H9 (cell line): ENCODE data around the gene CETP. TPM values are rescaled to one million over a fixed set of nuclear protein-coding genes. Genes with fewer than 3 reads are reported as not detected.
A peak's percentile ranks its signal among the peaks of the same experiment; 100 is the strongest.

Source experiments
- DNase-seq: peaks from one replicate; pipeline ENCODE4 v3.0.0-alpha.2; 2017
- H2AFZ ChIP-seq: one replicate; pipeline ENCODE4 v1.6.1; 2013; ENCODE audit warnings: mild to moderate bottlenecking, low read length, control low read depth, moderate library complexity
- H2AK5ac ChIP-seq: 2 replicates; pipeline ENCODE4 v1.6.1; 2013; ENCODE audit warnings: low read length, control low read depth, mixed read lengths; ENCODE audit not compliant: insufficient read length
- H2BK120ac ChIP-seq: one replicate; pipeline ENCODE4 v1.6.1; 2013; ENCODE audit warnings: low read depth, mild to moderate bottlenecking, low read length, control low read depth, inconsistent platforms; ENCODE audit not compliant: poor library complexity, severe bottlenecking
- H2BK12ac ChIP-seq: 2 replicates; pipeline ENCODE4 v1.6.1; 2013; ENCODE audit warnings: low read length, control low read depth, mixed read lengths, low read depth; ENCODE audit not compliant: insufficient read length
- H2BK15ac ChIP-seq: 2 replicates; pipeline ENCODE4 v1.6.1; 2013; ENCODE audit warnings: low read depth, low read length, control low read depth
- H2BK20ac ChIP-seq: one replicate; pipeline ENCODE4 v1.6.1; 2013; ENCODE audit warnings: low read depth, mild to moderate bottlenecking, low read length, control low read depth, inconsistent platforms; ENCODE audit not compliant: poor library complexity, severe bottlenecking
- H2BK5ac ChIP-seq: 2 replicates; pipeline ENCODE4 v1.6.1; 2013; ENCODE audit warnings: low read length, control low read depth, mixed read lengths; ENCODE audit not compliant: insufficient read length
- H3K14ac ChIP-seq: 2 replicates; pipeline ENCODE4 v1.6.1; 2013; ENCODE audit warnings: low read length, control low read depth; ENCODE audit not compliant: insufficient read depth
- H3K18ac ChIP-seq: 2 replicates; pipeline ENCODE4 v1.6.1; 2013; ENCODE audit warnings: low read depth, mild to moderate bottlenecking, mixed read lengths, low read length, control low read depth; ENCODE audit not compliant: insufficient read length
- H3K23ac ChIP-seq: 2 replicates; pipeline ENCODE4 v1.6.1; 2013; ENCODE audit warnings: low read length, control low read depth, mixed read lengths, low read depth; ENCODE audit not compliant: insufficient read length
- H3K23me2 ChIP-seq: 2 replicates; pipeline ENCODE4 v1.6.1; 2013; ENCODE audit warnings: low read depth, mild to moderate bottlenecking, mixed read lengths, low read length, control low read depth; ENCODE audit not compliant: insufficient read length, poor library complexity, severe bottlenecking
- H3K27ac ChIP-seq: 2 replicates; pipeline ENCODE4 v1.5.1; 2013; ENCODE audit warnings: low read length, control low read depth, mixed read lengths, low read depth; ENCODE audit not compliant: insufficient read length
- H3K27me3 ChIP-seq: 2 replicates; pipeline ENCODE4 v1.6.1; 2013; ENCODE audit warnings: low read length, control low read depth, inconsistent platforms; ENCODE audit not compliant: insufficient read depth
- H3K4ac ChIP-seq: 2 replicates; pipeline ENCODE4 v1.6.1; 2013; ENCODE audit warnings: low read depth, mild to moderate bottlenecking, control low read depth, inconsistent platforms, low read length, moderate library complexity
- H3K4me1 ChIP-seq: 2 replicates; pipeline ENCODE4 v1.6.1; 2013; ENCODE audit warnings: low read length, control low read depth, inconsistent platforms; ENCODE audit not compliant: insufficient read depth
- H3K4me2 ChIP-seq: 2 replicates; pipeline ENCODE4 v1.6.1; 2013; ENCODE audit warnings: low read length, control low read depth, mixed read lengths; ENCODE audit not compliant: insufficient read length, insufficient read depth
- H3K56ac ChIP-seq: 2 replicates; pipeline ENCODE4 v1.6.1; 2013; ENCODE audit warnings: low read depth, mild to moderate bottlenecking, mixed read lengths, low read length, control low read depth; ENCODE audit not compliant: insufficient read length
- H3K79me1 ChIP-seq: 2 replicates; pipeline ENCODE4 v1.6.1; 2013; ENCODE audit warnings: low read depth, mild to moderate bottlenecking, moderate library complexity, low read length, control low read depth, inconsistent platforms; ENCODE audit not compliant: insufficient read depth, poor library complexity, severe bottlenecking
- H3K79me2 ChIP-seq: 2 replicates; pipeline ENCODE4 v1.6.1; 2013; ENCODE audit warnings: low read length, control low read depth, inconsistent platforms; ENCODE audit not compliant: insufficient read depth
- H3K9ac ChIP-seq: 2 replicates; pipeline ENCODE4 v1.6.1; 2013; ENCODE audit warnings: low read length, control low read depth, mixed read lengths; ENCODE audit not compliant: insufficient read length; ENCODE audit errors: extremely low read depth
- H3K9me3 ChIP-seq: one replicate; pipeline ENCODE4 v1.6.1; 2013; ENCODE audit warnings: low read depth, low read length, inconsistent platforms; ENCODE audit not compliant: control insufficient read depth
- H3T11ph ChIP-seq: one replicate; pipeline ENCODE4 v1.6.1; 2013; ENCODE audit warnings: mild to moderate bottlenecking, low read length, control low read depth, inconsistent platforms
- H4K20me1 ChIP-seq: one replicate; pipeline ENCODE4 v1.6.1; 2013; ENCODE audit not compliant: control insufficient read depth, insufficient read length, insufficient read depth
- H4K5ac ChIP-seq: 2 replicates; pipeline ENCODE4 v1.6.1; 2013; ENCODE audit warnings: low read depth, mild to moderate bottlenecking, mixed read lengths, low read length, control low read depth; ENCODE audit not compliant: insufficient read length
- H4K8ac ChIP-seq: replicated peaks from 2 replicates; pipeline ENCODE4 v1.6.1; 2013; ENCODE audit warnings: low read length, control low read depth, mixed read lengths, low read depth; ENCODE audit not compliant: insufficient read length
- H4K91ac ChIP-seq: 2 replicates; pipeline ENCODE4 v1.6.1; 2013; ENCODE audit warnings: low read depth, mild to moderate bottlenecking, moderate library complexity, mixed read lengths, low read length, control low read depth; ENCODE audit not compliant: insufficient read length
- H3K27ac Mint-ChIP-seq, 3 experiments: 2 replicates in 2 of 3; 3 replicates in 1 of 3; pipeline ENCODE4 v1.8.0; 2020 to 2021; ENCODE audit warnings: mixed read lengths in 3 of 3, mild to moderate bottlenecking in 1 of 3, moderate library complexity in 1 of 3
- H3K27me3 Mint-ChIP-seq: 2 replicates; pipeline ENCODE4 v1.8.0; 2021; ENCODE audit warnings: low read depth, mild to moderate bottlenecking, moderate library complexity, mixed read lengths
- H3K36me3 Mint-ChIP-seq, 3 experiments: 2 replicates in 2 of 3; 3 replicates in 1 of 3; pipeline ENCODE4 v1.8.0; 2020 to 2021; ENCODE audit warnings: low read depth in 3 of 3, mixed read lengths in 3 of 3; ENCODE audit not compliant: insufficient read depth in 1 of 3
- H3K4me1 Mint-ChIP-seq, 2 experiments: 2 replicates each; pipeline ENCODE4 v1.8.0; 2020; ENCODE audit warnings: mixed read lengths in 2 of 2
- H3K4me3 Mint-ChIP-seq, 2 experiments: 2 replicates in 1 of 2; 3 replicates in 1 of 2; pipeline ENCODE4 v1.8.0; 2020 to 2021; ENCODE audit warnings: mild to moderate bottlenecking in 2 of 2, mixed read lengths in 2 of 2, moderate library complexity in 1 of 2
- H3K9me3 Mint-ChIP-seq, 2 experiments: 2 replicates in 1 of 2; 3 replicates in 1 of 2; pipeline ENCODE4 v1.8.0; 2020; ENCODE audit warnings: mild to moderate bottlenecking in 2 of 2, mixed read lengths in 2 of 2, moderate library complexity in 1 of 2
- CTCF ChIP-seq: fragments of 200-600 bp; sonication (generic); conservative IDR thresholded peaks from 3 replicates; pipeline ENCODE4 v1.8.0; 2021; ENCODE audit warnings: antibody characterized with exemption, mild to moderate bottlenecking
- WGBS: extraction: QIAGEN DNeasy Blood & Tissue Kit; methylation state at CpG from one replicate; pipeline ENCODE4 v1.1.7; 2013; ENCODE audit warnings: missing lambda C conversion rate, low lambda C conversion rate, mixed read lengths; ENCODE audit not compliant: insufficient read length; ENCODE audit errors: extremely low coverage; 5-methylcytosine and 5-hydroxymethylcytosine counted together
- total RNA-seq: library from RNA; stranded (reverse); gene quantifications from 2 replicates; pipeline ENCODE4 v1.2.1, GENCODE V29; 2021

CETP gene
- total RNA-seq, 1 experiment from 2014 or later, result not detected

GRCh38 chr16:56965149-56966092 is 3.7 kb downstream of the CETP start:
- Mint-ChIP-seq H3K4me3 (no peak overlapping the region), H3K4me1 (peaks cover 2 to 3% of the 10 kb centered on the region in 2 experiments; a peak in 2 of 4 replicates), H3K27ac (peak overlapping the region in 1 of 3 experiments; percentile 25; a peak in 1 of 7 replicates), H3K36me3 (no peaks in the 10 kb centered on the region; a peak in 1 of 7 replicates), H3K27me3 (peaks cover 1% of the 10 kb centered on the region), H3K9me3 (no peaks in the 10 kb centered on the region)
- H4K8ac ChIP-seq, result no peak overlapping the region
- WGBS, result no CpG with 5 or more reads among the region's 12 CpGs
- no peak overlapping the region for H3K56ac ChIP-seq
- no peak overlapping the region for H3K18ac ChIP-seq
- no peak overlapping the region for H3K23ac ChIP-seq
- no peaks in the 10 kb centered on the region for H3K4me1 ChIP-seq
- no peaks in the 10 kb centered on the region for H3K9me3 ChIP-seq
- H2BK15ac ChIP-seq, result no peak overlapping the region
- no peak overlapping the region for H3K14ac ChIP-seq
- no peaks in the 10 kb centered on the region for H3K23me2 ChIP-seq
- no peak overlapping the region for H2AK5ac ChIP-seq
- no peak overlapping the region for H2BK120ac ChIP-seq
- H3K4ac ChIP-seq, result no peak overlapping the region
- H3K27me3 ChIP-seq, result no peaks in the 10 kb centered on the region
- H2BK5ac ChIP-seq, result no peak overlapping the region
- no peak for TF ChIP-seq CTCF
- no peaks in the 10 kb centered on the region for H4K20me1 ChIP-seq
- H2AFZ ChIP-seq, result no peak overlapping the region
- no peak for DNase-seq
- no peak overlapping the region for H2BK20ac ChIP-seq
- H3K4me2 ChIP-seq, result no peak overlapping the region
- H4K5ac ChIP-seq, result no peak overlapping the region
- H3K27ac ChIP-seq, result no peak overlapping the region
- H3K79me2 ChIP-seq, result no peaks in the 10 kb centered on the region
- H3T11ph ChIP-seq, result no peak overlapping the region
- no peak overlapping the region for H3K9ac ChIP-seq
- H4K91ac ChIP-seq, result no peak overlapping the region
- no peak overlapping the region for H2BK12ac ChIP-seq
- no peaks in the 10 kb centered on the region for H3K79me1 ChIP-seq
